GM12878 (cell line): ENCODE data around the gene SHISA7. TPM values are rescaled to one million over a fixed set of nuclear protein-coding genes. Genes with fewer than 3 reads are reported as not detected.

Experiments used
- ATF7 ChIP-seq: fragments of 450-650 bp; IDR thresholded peaks from 2 replicates; pipeline ENCODE4 v1.6.1; 2016; ENCODE audit warnings: low read depth, mild to moderate bottlenecking
- BCL11A ChIP-seq: IDR thresholded peaks from 2 replicates; pipeline ENCODE4 v1.6.1; 2011; ENCODE audit warnings: low read depth, low read length
- CHD1 ChIP-seq: IDR thresholded peaks from 2 replicates; pipeline ENCODE4 v1.6.1; 2012; ENCODE audit warnings: low read depth, low read length, improper control_type of control experiment
- E2F4 ChIP-seq: IDR thresholded peaks from 2 replicates; pipeline ENCODE4 v1.6.1; 2012; ENCODE audit warnings: low read depth, low read length, improper control_type of control experiment
- E2F8 ChIP-seq: fragments of 450-650 bp; IDR thresholded peaks from 2 replicates; pipeline ENCODE4 v1.6.1; 2018; ENCODE audit warnings: mild to moderate bottlenecking, low read depth, moderate library complexity; ENCODE audit not compliant: partially characterized antibody
- ETV6 ChIP-seq, 2 experiments: fragments of 450-650 bp in 1 of 2; IDR thresholded peaks in 1 of 2; conservative IDR thresholded peaks in 1 of 2; 2 replicates each; pipeline ENCODE4 v1.6.1; 2014; ENCODE audit warnings: antibody characterized with exemption in 1 of 2, borderline replicate concordance in 1 of 2, low read depth in 1 of 2, mild to moderate bottlenecking in 1 of 2, moderate library complexity in 1 of 2
- MAX ChIP-seq: IDR thresholded peaks from 2 replicates; pipeline ENCODE4 v1.6.1; 2012; ENCODE audit warnings: low read depth, low read length, improper control_type of control experiment
- MYC ChIP-seq: IDR thresholded peaks from 2 replicates; pipeline ENCODE4 v1.6.1; 2011; ENCODE audit warnings: mild to moderate bottlenecking, low read length, moderate library complexity, inconsistent platforms; ENCODE audit not compliant: insufficient read depth, insufficient replicate concordance, insufficient read length, severe bottlenecking
- NR2F1 ChIP-seq: fragments of 450-650 bp; conservative IDR thresholded peaks from 2 replicates; pipeline ENCODE4 v1.6.1; 2017; ENCODE audit warnings: mild to moderate bottlenecking
- PAX5 ChIP-seq: IDR thresholded peaks from 2 replicates; pipeline ENCODE4 v1.6.1; 2011; ENCODE audit warnings: low read depth, low read length, borderline replicate concordance
- PML ChIP-seq: IDR thresholded peaks from 2 replicates; pipeline ENCODE4 v1.6.1; 2012; ENCODE audit warnings: low read length, inconsistent platforms
- POLR2A ChIP-seq: IDR thresholded peaks from 2 replicates; pipeline ENCODE4 v1.6.1; 2011; ENCODE audit warnings: low read depth, mild to moderate bottlenecking, low read length
- RBBP5 ChIP-seq: fragments of 200-600 bp; sonication (generic); conservative IDR thresholded peaks from 2 replicates; pipeline ENCODE4 v1.6.1; 2016
- SKIL ChIP-seq: fragments of 450-650 bp; IDR thresholded peaks from 2 replicates; pipeline ENCODE4 v1.6.1; 2017; ENCODE audit warnings: mild to moderate bottlenecking, low read depth, inconsistent platforms; ENCODE audit not compliant: poor library complexity, severe bottlenecking
- STAT3 ChIP-seq: IDR thresholded peaks from 2 replicates; pipeline ENCODE4 v1.6.1; 2011; ENCODE audit warnings: low read depth, low read length, improper control_type of control experiment
- TCF3 ChIP-seq: IDR thresholded peaks from 2 replicates; pipeline ENCODE4 v1.6.1; 2012; ENCODE audit warnings: low read depth, mild to moderate bottlenecking, low read length, borderline replicate concordance; ENCODE audit not compliant: insufficient read depth
- YY1 ChIP-seq: IDR thresholded peaks from 2 replicates; pipeline ENCODE4 v1.6.1; 2011; ENCODE audit warnings: low read depth, mild to moderate bottlenecking, low read length
- ZNF274 ChIP-seq: IDR thresholded peaks from one replicate; pipeline ENCODE4 v1.8.0; 2011; ENCODE audit not compliant: insufficient read length, insufficient read depth
- ZNF384 ChIP-seq: IDR thresholded peaks from 2 replicates; pipeline ENCODE4 v1.6.1; 2012; ENCODE audit warnings: low read depth, mild to moderate bottlenecking, low read length, improper control_type of control experiment, borderline replicate concordance
- polyA plus RNA-seq, 11 experiments: library from polyadenylated mRNA; depleted of rRNA in 4 of 11; unstranded in 6 of 11; stranded (reverse) in 5 of 11; fragments of >200 nt; fragmentation: Nextera tagmentation in 4 of 11; fragmentation: Illumina TruSeq in 1 of 11; extraction: Ambion mirVana in 4 of 11; extraction: Trizol in 1 of 11; gene quantifications; 1 replicate in 1 of 11; 2 replicates in 10 of 11; pipeline versions ENCODE4 v1.2.1 to v1.2.3, GENCODE V29; 2011 to 2016; ENCODE audit warnings: inconsistent platforms in 2 of 11, missing spikeins in 2 of 11, low read depth in 1 of 11
- total RNA-seq, 4 experiments: library from RNA; depleted of rRNA in 3 of 4; stranded (reverse); fragments of >200 nt in 3 of 4; fragmentation: Illumina TruSeq in 1 of 4; extraction: Trizol in 1 of 4; gene quantifications; 2 replicates each; pipeline versions ENCODE4 v1.2.1 to v1.2.3, GENCODE V29; 2013 to 2021
- TF ChIP-seq, protein P1 (sequence below): fragments of 150-350 bp; IDR thresholded peaks from 2 replicates; pipeline ENCODE4 v1.6.1; 2016; ENCODE audit warnings: low read depth, low read length

The SHISA7 gene
- total and polyA plus RNA-seq, 10 of the 15 experiments (the other 5 are each of a cell fraction or from before 2014, with no cell fraction given) = 0.03 TPM; not detected in 9

DNA sequence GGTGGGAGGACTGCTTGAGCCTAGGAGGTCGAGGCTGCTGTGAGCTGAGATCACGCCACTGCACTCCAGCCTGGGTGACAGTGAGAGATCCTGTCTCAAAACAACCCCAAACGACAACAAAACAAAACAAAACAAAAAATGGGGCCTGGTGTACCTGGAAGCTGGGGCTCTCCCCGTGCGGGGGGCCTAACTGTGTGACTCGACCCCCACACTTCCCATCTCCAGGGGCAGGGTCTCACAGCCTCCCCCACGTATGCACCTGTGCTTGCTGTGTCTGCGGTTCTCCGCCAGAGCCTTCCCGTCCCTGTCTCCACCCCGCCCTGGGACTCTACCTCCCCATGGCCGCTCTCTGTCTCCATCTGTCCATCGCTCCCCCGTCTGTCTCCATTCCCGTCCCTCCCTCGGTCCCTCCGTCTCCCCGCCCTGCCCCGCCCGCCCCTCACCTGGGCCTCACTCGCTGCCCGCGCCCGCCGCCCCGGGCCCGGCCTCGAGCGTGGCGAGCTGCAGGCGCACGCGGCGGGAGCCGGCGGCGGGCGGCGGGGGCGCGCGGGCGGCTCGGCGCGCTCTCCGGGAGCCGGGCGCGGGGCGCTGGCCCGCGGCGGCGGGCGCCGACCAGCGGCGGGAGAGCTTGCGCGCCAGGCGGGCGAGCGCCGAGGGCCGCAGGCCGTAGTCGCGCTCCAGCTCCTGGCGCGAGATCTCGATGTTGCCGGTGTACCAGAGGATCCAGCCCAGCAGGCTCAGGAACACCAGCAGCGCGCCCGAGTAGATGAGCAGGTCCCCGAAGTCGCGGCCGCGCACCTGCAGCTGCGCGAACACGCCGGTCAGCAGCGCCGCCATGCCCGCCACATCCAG, 59.6 kb downstream of the SHISA7 start (continued):
- TF ChIP-seq E2F8 (no peak), NR2F1 (no peak), ETV6 (conservative IDR thresholded peaks at IDR 0.05 in 1 of 2, IDR thresholded peaks at IDR 0.05 in 1 of 2; ENCODE audit: borderline replicate concordance in 1 of 2, low read depth in 1 of 2) (no peak), PML (no peak), ATF7 (no peak), MYC (peak; percentile 31), YY1 (0 out of 2 replicates have a peak, but pooled peaks have one; percentile 31), CHD1 (no peak), BCL11A (no peak), POLR2A (peak; percentile 80), ZNF274 (no peak), TCF3 (no peak), STAT3 (no peak), PAX5 (no peak), SKIL (no peak), MAX (peak; percentile 39; the same call in 1 of the 2 replicates), E2F4 (no peak), ZNF384 (no peak), RBBP5 (no peak)
- TF ChIP-seq, protein P1, sequence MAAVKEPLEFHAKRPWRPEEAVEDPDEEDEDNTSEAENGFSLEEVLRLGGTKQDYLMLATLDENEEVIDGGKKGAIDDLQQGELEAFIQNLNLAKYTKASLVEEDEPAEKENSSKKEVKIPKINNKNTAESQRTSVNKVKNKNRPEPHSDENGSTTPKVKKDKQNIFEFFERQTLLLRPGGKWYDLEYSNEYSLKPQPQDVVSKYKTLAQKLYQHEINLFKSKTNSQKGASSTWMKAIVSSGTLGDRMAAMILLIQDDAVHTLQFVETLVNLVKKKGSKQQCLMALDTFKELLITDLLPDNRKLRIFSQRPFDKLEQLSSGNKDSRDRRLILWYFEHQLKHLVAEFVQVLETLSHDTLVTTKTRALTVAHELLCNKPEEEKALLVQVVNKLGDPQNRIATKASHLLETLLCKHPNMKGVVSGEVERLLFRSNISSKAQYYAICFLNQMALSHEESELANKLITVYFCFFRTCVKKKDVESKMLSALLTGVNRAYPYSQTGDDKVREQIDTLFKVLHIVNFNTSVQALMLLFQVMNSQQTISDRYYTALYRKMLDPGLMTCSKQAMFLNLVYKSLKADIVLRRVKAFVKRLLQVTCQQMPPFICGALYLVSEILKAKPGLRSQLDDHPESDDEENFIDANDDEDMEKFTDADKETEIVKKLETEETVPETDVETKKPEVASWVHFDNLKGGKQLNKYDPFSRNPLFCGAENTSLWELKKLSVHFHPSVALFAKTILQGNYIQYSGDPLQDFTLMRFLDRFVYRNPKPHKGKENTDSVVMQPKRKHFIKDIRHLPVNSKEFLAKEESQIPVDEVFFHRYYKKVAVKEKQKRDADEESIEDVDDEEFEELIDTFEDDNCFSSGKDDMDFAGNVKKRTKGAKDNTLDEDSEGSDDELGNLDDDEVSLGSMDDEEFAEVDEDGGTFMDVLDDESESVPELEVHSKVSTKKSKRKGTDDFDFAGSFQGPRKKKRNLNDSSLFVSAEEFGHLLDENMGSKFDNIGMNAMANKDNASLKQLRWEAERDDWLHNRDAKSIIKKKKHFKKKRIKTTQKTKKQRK = no peak
